GM20000 (cell line): ENCODE results near the gene LSG1.

Source experiments
- DNase-seq: peaks from one replicate; pipeline ENCODE4 v3.0.0; 2012; ENCODE audit warnings: low spot score
- TF ChIP-seq, protein P1 (sequence below): IDR thresholded peaks from 2 replicates; pipeline ENCODE4 v1.5.1; 2012; ENCODE audit warnings: mild to moderate bottlenecking, control low read depth; ENCODE audit errors: extremely low read depth, missing control alignments

Gene LSG1

DNA sequence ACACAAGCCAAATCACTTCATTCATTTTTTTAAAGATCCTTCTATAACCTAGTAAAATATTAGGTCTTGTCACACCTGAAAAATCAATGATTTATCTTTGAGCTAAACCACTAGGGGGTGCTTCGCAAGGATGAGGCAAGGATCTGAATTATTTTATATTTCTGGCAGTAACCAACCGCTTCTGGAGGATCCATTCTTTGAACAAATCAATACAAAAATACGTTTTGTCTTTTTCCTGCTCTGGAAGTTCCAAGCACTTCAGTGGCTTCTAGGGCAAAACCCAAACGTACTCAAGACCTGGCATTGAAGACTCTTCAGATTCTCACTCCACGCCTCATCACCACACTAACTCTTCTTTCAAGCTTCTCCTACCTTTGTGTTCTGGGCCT lies 486 bp downstream of the LSG1 start:
- TF ChIP-seq, protein P1, sequence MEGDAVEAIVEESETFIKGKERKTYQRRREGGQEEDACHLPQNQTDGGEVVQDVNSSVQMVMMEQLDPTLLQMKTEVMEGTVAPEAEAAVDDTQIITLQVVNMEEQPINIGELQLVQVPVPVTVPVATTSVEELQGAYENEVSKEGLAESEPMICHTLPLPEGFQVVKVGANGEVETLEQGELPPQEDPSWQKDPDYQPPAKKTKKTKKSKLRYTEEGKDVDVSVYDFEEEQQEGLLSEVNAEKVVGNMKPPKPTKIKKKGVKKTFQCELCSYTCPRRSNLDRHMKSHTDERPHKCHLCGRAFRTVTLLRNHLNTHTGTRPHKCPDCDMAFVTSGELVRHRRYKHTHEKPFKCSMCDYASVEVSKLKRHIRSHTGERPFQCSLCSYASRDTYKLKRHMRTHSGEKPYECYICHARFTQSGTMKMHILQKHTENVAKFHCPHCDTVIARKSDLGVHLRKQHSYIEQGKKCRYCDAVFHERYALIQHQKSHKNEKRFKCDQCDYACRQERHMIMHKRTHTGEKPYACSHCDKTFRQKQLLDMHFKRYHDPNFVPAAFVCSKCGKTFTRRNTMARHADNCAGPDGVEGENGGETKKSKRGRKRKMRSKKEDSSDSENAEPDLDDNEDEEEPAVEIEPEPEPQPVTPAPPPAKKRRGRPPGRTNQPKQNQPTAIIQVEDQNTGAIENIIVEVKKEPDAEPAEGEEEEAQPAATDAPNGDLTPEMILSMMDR = peak; percentile 47
- DNase-seq = peak; percentile 36

DNA sequence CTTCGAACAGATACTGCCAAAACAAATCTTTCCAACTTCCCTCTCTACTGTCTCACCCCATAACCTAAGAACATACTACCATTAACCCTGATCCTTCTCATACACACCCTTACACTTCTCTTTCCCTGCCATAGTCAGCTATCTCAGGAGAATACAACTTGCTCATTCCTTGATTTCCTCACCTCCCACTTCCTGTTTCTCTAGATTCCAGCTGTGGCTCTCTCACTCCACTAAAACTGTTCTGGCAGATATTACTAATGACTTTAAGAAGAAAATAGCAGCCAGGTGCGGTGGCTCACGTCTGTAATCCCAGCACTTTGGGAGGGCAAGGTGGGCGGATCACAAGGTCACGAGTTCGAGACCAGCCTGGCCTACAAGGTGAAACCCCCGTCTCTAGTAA lies 4.6 kb downstream of the LSG1 start:
- TF ChIP-seq, protein P1 = no peak
- DNase-seq = no peak

DNA sequence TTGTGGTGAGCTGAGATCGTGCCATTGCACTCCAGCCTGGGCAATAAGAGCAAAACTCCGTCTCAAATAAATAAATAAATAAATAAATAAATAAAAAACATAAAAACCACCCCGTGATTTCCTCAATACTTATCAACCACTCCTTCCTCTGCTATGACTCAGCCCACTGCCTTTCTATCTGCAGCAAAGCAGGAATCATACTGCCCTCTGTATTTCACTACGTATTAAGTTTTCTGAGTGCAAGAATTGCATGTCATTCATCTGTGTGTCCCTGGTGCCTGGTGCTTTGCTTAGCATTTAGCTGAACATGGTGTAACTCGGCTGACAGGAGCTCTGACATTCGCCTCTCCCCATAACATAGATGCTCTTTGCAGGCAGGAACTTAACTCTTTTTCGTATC lies 7.1 kb downstream of the LSG1 start:
- no peak for DNase-seq
- TF ChIP-seq, protein P1 = no peak

DNA sequence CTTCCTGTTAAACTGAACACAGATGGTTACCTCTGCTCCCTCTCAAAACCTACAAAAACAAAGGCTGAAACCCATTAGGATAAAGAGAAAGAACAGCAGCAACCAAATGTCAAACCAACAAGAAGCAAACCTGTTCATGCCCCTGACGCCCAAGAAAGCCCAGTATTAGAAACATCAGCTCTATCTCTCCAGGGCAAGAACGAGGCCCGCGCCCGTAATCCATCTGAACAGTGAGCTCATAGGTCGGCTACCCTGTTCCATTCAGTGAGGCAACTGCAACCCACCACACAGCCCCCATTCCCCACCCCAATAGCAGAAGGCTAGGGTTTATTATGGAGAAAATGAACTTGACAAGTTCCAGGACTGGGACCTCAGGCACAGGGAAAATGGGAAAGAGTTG lies 10.0 kb downstream of the LSG1 start:
- no peak for DNase-seq
- TF ChIP-seq, protein P1 = no peak

DNA sequence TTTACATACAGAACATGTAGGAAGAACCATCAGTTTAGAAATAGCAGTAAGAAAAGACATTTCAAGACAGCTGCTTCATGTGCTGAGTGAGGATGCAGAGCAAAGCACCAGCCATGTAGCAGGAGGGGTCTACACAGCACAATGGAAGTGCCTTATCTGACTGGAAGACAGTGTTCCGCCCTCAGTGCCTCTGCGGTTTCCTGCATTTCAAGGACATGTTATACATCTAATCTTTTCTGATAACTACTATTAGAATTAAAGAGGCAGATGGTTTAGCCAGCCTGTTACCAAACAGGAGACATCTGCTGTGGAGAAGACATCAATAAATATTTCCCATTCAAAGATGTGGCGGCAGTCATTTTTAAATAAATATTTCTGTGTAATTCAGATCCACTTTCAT lies 10.6 kb downstream of the LSG1 start:
- TF ChIP-seq, protein P1 = no peak
- no peak for DNase-seq

DNA sequence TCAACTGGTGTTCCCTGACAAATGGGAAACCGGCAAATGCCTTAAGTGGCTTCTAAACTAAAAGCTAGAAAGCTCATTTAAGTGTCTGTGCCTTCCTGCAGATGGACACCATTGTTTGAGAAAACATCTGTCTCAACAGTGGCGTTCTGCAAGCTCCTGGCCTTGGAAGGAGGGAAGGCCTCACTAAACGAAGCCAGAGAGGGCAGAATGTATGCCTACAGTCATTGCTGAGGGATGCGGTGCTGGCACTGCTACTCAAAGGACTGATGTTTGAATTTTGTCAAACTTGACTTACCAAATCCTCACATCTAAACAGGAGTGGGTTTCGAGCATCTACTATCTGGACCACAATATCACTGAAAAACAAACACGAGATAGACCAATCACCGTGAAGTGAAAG lies 12.2 kb downstream of the LSG1 start:
- TF ChIP-seq, protein P1 = no peak
- no peak for DNase-seq

DNA sequence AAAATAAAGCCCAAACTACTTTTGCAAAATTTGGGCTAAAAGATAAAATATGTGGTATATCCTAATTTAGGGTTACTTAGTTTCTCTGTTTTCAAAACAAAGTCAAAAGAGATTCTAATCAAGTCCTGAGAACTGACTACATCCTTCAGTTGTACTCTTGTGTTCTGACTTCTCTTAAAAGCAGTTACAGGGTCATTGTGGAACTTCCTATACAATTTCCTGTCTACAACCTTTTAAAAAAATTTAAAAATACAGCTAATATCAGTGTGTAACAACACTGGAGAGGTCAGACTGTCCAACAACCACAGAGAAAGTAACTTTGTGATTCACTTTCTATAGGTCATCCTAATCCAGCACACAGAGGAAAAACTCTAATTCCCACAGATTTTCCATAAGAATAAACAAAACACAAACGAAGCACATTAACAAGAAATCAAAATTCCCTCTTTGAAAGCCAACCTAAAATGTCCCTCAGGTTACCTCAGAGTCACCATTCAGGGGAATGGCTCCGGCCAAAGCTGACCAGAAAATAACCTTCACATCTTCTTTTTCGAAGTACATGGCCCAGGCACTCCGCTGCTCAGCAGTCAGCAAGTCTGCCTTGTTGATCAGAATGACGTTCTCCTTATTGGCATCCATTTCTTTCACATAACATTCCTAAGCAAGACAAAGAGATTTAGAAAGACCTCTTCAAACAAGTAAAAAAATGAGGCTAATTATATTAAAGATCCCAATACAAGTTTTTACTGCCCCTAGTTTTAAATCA lies 13.3 kb downstream of the LSG1 start:
- DNase-seq = no peak
- TF ChIP-seq, protein P1 = no peak
